Measurements from ENCODE around the gene PHF13. TPM values are rescaled to one million over a fixed set of nuclear protein-coding genes. Genes with fewer than 3 reads are reported as not detected.

Gene PHF13
- total and polyA plus RNA-seq, 2 experiments from 2014 or later: 9.6 to 11.4 TPM

- 90% methylated on average over 14 of the region's 14 CpGs for WGBS (ENCODE audit: low lambda C conversion rate, missing lambda C conversion rate)
Measured at GRCh38 chr1:6574818-6575217, 38.7 kb upstream of the PHF13 start.

GRCh38 chr1:6577831-6578525 is 35.6 kb upstream of the PHF13 start:
- Histone ChIP-seq H3K27me3 (no peaks in the 10 kb centered on the region), H3K9me2 (replicated peaks; ENCODE audit: insufficient read depth) (no peaks in the 10 kb centered on the region), H3K27ac (no peak overlapping the region), H3K9me3 (ENCODE audit: low read depth) (no peaks in the 10 kb centered on the region), H3K4me2 (no peak overlapping the region), H3K36me3 (replicated peaks; ENCODE audit: insufficient read depth, low read depth) (no peaks in the 10 kb centered on the region), H3K4me3 (no peak overlapping the region), H4K20me1 (ENCODE audit: insufficient read depth, poor library complexity, severe bottlenecking) (no peaks in the 10 kb centered on the region), H3K4me1 (ENCODE audit: insufficient read depth) (peaks cover 32% of the 10 kb centered on the region), H2AFZ (no peak overlapping the region), H3K79me2 (peaks cover 23% of the 10 kb centered on the region)
- WGBS (ENCODE audit: low lambda C conversion rate, missing lambda C conversion rate): 82% methylated on average over 6 of the region's 6 CpGs
- no peak for TF ChIP-seq EZH2 (IDR thresholded peaks at IDR 0.05; ENCODE audit: borderline replicate concordance)
- no peak for TF ChIP-seq EZH2phosphoT487 (IDR thresholded peaks at IDR 0.05; ENCODE audit: low read depth, severe bottlenecking, unreplicated experiment)
- no peak for TF ChIP-seq CTCF (IDR thresholded peaks at IDR 0.05; ENCODE audit: poor library complexity)
- DNase-seq (ENCODE audit: low spot score): no peak

More at GRCh38 chr1:6574818-6575217, 38.7 kb upstream of the PHF13 start:
- Histone ChIP-seq H3K27me3 (no peaks in the 10 kb centered on the region), H3K4me3 (no peak overlapping the region), H3K27ac (no peak overlapping the region), H2AFZ (no peak overlapping the region), H3K9me3 (ENCODE audit: low read depth) (no peaks in the 10 kb centered on the region), H4K20me1 (ENCODE audit: insufficient read depth, poor library complexity, severe bottlenecking) (no peaks in the 10 kb centered on the region), H3K4me1 (ENCODE audit: insufficient read depth) (peaks cover 6% of the 10 kb centered on the region), H3K36me3 (replicated peaks; ENCODE audit: insufficient read depth, low read depth) (no peaks in the 10 kb centered on the region), H3K79me2 (no peaks in the 10 kb centered on the region), H3K9me2 (replicated peaks; ENCODE audit: insufficient read depth) (no peaks in the 10 kb centered on the region), H3K4me2 (no peak overlapping the region)
- no peak for DNase-seq (ENCODE audit: low spot score)
- TF ChIP-seq EZH2phosphoT487 (IDR thresholded peaks at IDR 0.05; ENCODE audit: low read depth, severe bottlenecking, unreplicated experiment) (no peak), CTCF (IDR thresholded peaks at IDR 0.05; ENCODE audit: poor library complexity) (no peak), EZH2 (IDR thresholded peaks at IDR 0.05; ENCODE audit: borderline replicate concordance) (no peak)

- TF ChIP-seq CTCF (IDR thresholded peaks at IDR 0.05; ENCODE audit: poor library complexity): no peak
- TF ChIP-seq EZH2phosphoT487 (IDR thresholded peaks at IDR 0.05; ENCODE audit: low read depth, severe bottlenecking, unreplicated experiment): no peak
- peak overlapping the region; percentile 77 for H3K27ac ChIP-seq
- WGBS (ENCODE audit: low lambda C conversion rate, missing lambda C conversion rate): 93% methylated on average over 14 of the region's 14 CpGs
- no peaks in the 10 kb centered on the region for H3K9me2 ChIP-seq (replicated peaks; ENCODE audit: insufficient read depth)
- H3K4me3 ChIP-seq: no peak overlapping the region
- peaks cover 30% of the 10 kb centered on the region for H3K79me2 ChIP-seq
- H4K20me1 ChIP-seq (ENCODE audit: insufficient read depth, poor library complexity, severe bottlenecking): no peaks in the 10 kb centered on the region
- peaks cover 35% of the 10 kb centered on the region for H3K4me1 ChIP-seq (ENCODE audit: insufficient read depth)
- no peaks in the 10 kb centered on the region for H3K9me3 ChIP-seq (ENCODE audit: low read depth)
- peak overlapping the region; percentile 51 for H2AFZ ChIP-seq
- no peaks in the 10 kb centered on the region for H3K27me3 ChIP-seq
- DNase-seq (ENCODE audit: low spot score): no peak
- peak overlapping the region; percentile 76 for H3K4me2 ChIP-seq
- H3K36me3 ChIP-seq (replicated peaks; ENCODE audit: insufficient read depth, low read depth): no peaks in the 10 kb centered on the region
Measured at GRCh38 chr1:6578624-6579373, 34.7 kb upstream of the PHF13 start.
